Ascending aorta (tissue), 2 donors: ENCODE measurements around the gene RAX2. TPM values are rescaled to one million over a fixed set of nuclear protein-coding genes. Genes with fewer than 3 reads are reported as not detected.

Experiments
- DNase-seq, 2 donors: peaks; one replicate each; pipeline ENCODE4 v3.0.0-alpha.2; 2019; ENCODE audit warnings: low spot score in 2 of 2
- H3K27ac ChIP-seq, 2 donors: fragments of 200-600 bp; sonication (generic); one replicate each; pipeline ENCODE4 v1.5.1; 2016 to 2017; ENCODE audit warnings: mild to moderate bottlenecking in 1 of 2
- H3K27me3 ChIP-seq: fragments of 200-600 bp; sonication (generic); one replicate; pipeline ENCODE4 v1.5.1; 2017
- H3K36me3 ChIP-seq, 2 donors: fragments of 200-600 bp; sonication (generic); one replicate each; pipeline ENCODE4 v1.5.1; 2016
- H3K4me1 ChIP-seq, 2 donors: fragments of 200-600 bp; sonication (generic); one replicate each; pipeline ENCODE4 v1.5.1; 2016 to 2017; ENCODE audit warnings: mild to moderate bottlenecking in 1 of 2
- H3K4me3 ChIP-seq, 2 donors: fragments of 200-600 bp; sonication (generic); one replicate each; pipeline ENCODE4 v1.5.1; 2016 to 2017; ENCODE audit warnings: mild to moderate bottlenecking in 1 of 2
- H3K9me3 ChIP-seq, 2 donors: fragments of 200-600 bp; sonication (generic); one replicate each; pipeline ENCODE4 v1.5.1; 2016
- CTCF ChIP-seq, 3 experiments: fragments of 200-600 bp in 2 of 3; fragments of 450-650 bp in 1 of 3; sonication (generic) in 2 of 3; IDR thresholded peaks; one replicate each; pipeline ENCODE4 v1.5.1; 2016 to 2019; ENCODE audit warnings: antibody characterized with exemption in 3 of 3, mild to moderate bottlenecking in 1 of 3, moderate library complexity in 1 of 3
- intact Hi-C: fragments of 100-400 bp; cut with DNase I; formaldehyde crosslinking; loops from one replicate; pipeline ENCODE4 v1.15.1; 2023
- total RNA-seq: library from RNA; depleted of rRNA; stranded (reverse); fragments of >200 nt; gene quantifications from one replicate; pipeline ENCODE4 v1.1.0, GENCODE V29; 2016

RAX2 gene
- total RNA-seq, 1 donor from 2014 or later: not detected

- Histone ChIP-seq H3K4me3 (no peak overlapping the region), H3K27ac (no peak overlapping the region), H3K4me1 (no peaks in the 10 kb centered on the region), H3K9me3 (no peaks in the 10 kb centered on the region), H3K27me3 (no peaks in the 10 kb centered on the region), H3K36me3 (peaks cover 37 to 47% of the 10 kb centered on the region in 2 donors)
- DNase-seq: no peak
- TF ChIP-seq CTCF (IDR thresholded peaks at IDR 0.05): no peak
- intact Hi-C loops: no loop called here
Observed at GRCh38 chr19:3750211-3750610, 21.8 kb downstream of the RAX2 start.

- H3K27ac ChIP-seq: no peak overlapping the region
- intact Hi-C loops: no loop called here
- H3K36me3 ChIP-seq: peaks cover 37 to 43% of the 10 kb centered on the region in 2 donors
- H3K27me3 ChIP-seq: no peaks in the 10 kb centered on the region
- DNase-seq: no peak
- TF ChIP-seq CTCF (IDR thresholded peaks at IDR 0.05): no peak
- H3K9me3 ChIP-seq: no peaks in the 10 kb centered on the region
- H3K4me1 ChIP-seq: no peaks in the 10 kb centered on the region
- H3K4me3 ChIP-seq: no peak overlapping the region
Observed at GRCh38 chr19:3748965-3749364, 23.1 kb downstream of the RAX2 start.

GRCh38 chr19:3746371-3747056 is 25.5 kb downstream of the RAX2 start:
- no peak overlapping the region for H3K27ac ChIP-seq
- no peak overlapping the region for H3K4me3 ChIP-seq
- H3K36me3 ChIP-seq: peaks cover 16 to 20% of the 10 kb centered on the region in 2 donors
- DNase-seq: no peak
- intact Hi-C loops: no loop called here
- H3K9me3 ChIP-seq: no peaks in the 10 kb centered on the region
- H3K27me3 ChIP-seq: no peaks in the 10 kb centered on the region
- no peak for TF ChIP-seq CTCF (IDR thresholded peaks at IDR 0.05)
- H3K4me1 ChIP-seq: no peaks in the 10 kb centered on the region

- Histone ChIP-seq H3K27me3 (no peaks in the 10 kb centered on the region), H3K4me1 (no peaks in the 10 kb centered on the region), H3K36me3 (peaks cover 6 to 10% of the 10 kb centered on the region in 2 donors), H3K4me3 (no peak overlapping the region), H3K9me3 (no peaks in the 10 kb centered on the region), H3K27ac (no peak overlapping the region)
- intact Hi-C loops: no loop called here
- no peak for TF ChIP-seq CTCF (IDR thresholded peaks at IDR 0.05)
- no peak for DNase-seq
Observed at GRCh38 chr19:3745363-3746045, 26.5 kb downstream of the RAX2 start.

- DNase-seq: no peak
- no peaks in the 10 kb centered on the region for H3K27me3 ChIP-seq
- no peaks in the 10 kb centered on the region for H3K4me1 ChIP-seq
- intact Hi-C loops: no loop called here
- no peak overlapping the region for H3K27ac ChIP-seq
- H3K36me3 ChIP-seq: no peaks in the 10 kb centered on the region
- TF ChIP-seq CTCF (IDR thresholded peaks at IDR 0.05): no peak
- no peaks in the 10 kb centered on the region for H3K9me3 ChIP-seq
- H3K4me3 ChIP-seq: no peak overlapping the region
Observed at GRCh38 chr19:3743486-3743885, 28.5 kb downstream of the RAX2 start.
